Testis (tissue), 2 donors: Measurements from ENCODE around the gene CSKMT.

Experiments
- POLR2A ChIP-seq: fragments of 450-650 bp; IDR thresholded peaks from one replicate; pipeline ENCODE4 v1.6.1; 2017; ENCODE audit warnings: antibody characterized with exemption, mild to moderate bottlenecking, moderate library complexity
- TF ChIP-seq, protein P1 (sequence below), 3 experiments: fragments of 450-650 bp in 2 of 3; fragments of 200-600 bp in 1 of 3; sonication (generic) in 1 of 3; IDR thresholded peaks; one replicate each; pipeline ENCODE4 v1.5.1; 2016 to 2019; ENCODE audit warnings: antibody characterized with exemption in 3 of 3, mild to moderate bottlenecking in 2 of 3, moderate library complexity in 1 of 3

GRCh38 chr11:62715150-62716130, 50.3 kb downstream of the CSKMT start:
- TF ChIP-seq, protein P1, sequence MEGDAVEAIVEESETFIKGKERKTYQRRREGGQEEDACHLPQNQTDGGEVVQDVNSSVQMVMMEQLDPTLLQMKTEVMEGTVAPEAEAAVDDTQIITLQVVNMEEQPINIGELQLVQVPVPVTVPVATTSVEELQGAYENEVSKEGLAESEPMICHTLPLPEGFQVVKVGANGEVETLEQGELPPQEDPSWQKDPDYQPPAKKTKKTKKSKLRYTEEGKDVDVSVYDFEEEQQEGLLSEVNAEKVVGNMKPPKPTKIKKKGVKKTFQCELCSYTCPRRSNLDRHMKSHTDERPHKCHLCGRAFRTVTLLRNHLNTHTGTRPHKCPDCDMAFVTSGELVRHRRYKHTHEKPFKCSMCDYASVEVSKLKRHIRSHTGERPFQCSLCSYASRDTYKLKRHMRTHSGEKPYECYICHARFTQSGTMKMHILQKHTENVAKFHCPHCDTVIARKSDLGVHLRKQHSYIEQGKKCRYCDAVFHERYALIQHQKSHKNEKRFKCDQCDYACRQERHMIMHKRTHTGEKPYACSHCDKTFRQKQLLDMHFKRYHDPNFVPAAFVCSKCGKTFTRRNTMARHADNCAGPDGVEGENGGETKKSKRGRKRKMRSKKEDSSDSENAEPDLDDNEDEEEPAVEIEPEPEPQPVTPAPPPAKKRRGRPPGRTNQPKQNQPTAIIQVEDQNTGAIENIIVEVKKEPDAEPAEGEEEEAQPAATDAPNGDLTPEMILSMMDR (IDR thresholded peaks at IDR 0.05): no peak
- no peak for TF ChIP-seq POLR2A
